Neural progenitor cell (in vitro differentiated cells): ENCODE measurements around the gene SULT1A3. TPM values are rescaled to one million over a fixed set of nuclear protein-coding genes. Genes with fewer than 3 reads are reported as not detected.
"Not testable (repeated sequence)": the region's sequence is repeated elsewhere in the genome, so short reads cannot be mapped to it uniquely, and the experiment has no call there.

Source experiments
- DNase-seq: peaks from one replicate; pipeline ENCODE4 v3.0.0-alpha.2; 2016; ENCODE audit warnings: low spot score
- H2AFZ ChIP-seq: fragments of 200-600 bp; sonication (generic); replicated peaks from 2 replicates; pipeline ENCODE4 v1.6.1; 2016; ENCODE audit warnings: antibody characterized with exemption
- H3F3A ChIP-seq: fragments of 200-600 bp; sonication (generic); 2 replicates; pipeline ENCODE4 v1.6.1; 2016; ENCODE audit warnings: antibody characterized with exemption, low read depth
- H3K27ac ChIP-seq: fragments of 200-600 bp; sonication (generic); 2 replicates; pipeline ENCODE4 v1.5.1; 2016; ENCODE audit warnings: mild to moderate bottlenecking
- H3K27me3 ChIP-seq: fragments of 200-600 bp; sonication (generic); 2 replicates; pipeline ENCODE4 v1.6.1; 2016; ENCODE audit warnings: mild to moderate bottlenecking, moderate library complexity
- H3K36me3 ChIP-seq: fragments of 200-600 bp; sonication (generic); 2 replicates; pipeline ENCODE4 v1.5.1; 2016
- H3K4me1 ChIP-seq: fragments of 200-600 bp; sonication (generic); 2 replicates; pipeline ENCODE4 v1.6.1; 2016; ENCODE audit warnings: mixed run types
- H3K4me2 ChIP-seq: fragments of 200-600 bp; sonication (generic); 2 replicates; pipeline ENCODE4 v1.6.1; 2016
- H3K4me3 ChIP-seq: fragments of 200-600 bp; sonication (generic); 2 replicates; pipeline ENCODE4 v1.5.1; 2016
- H3K79me2 ChIP-seq: fragments of 200-600 bp; sonication (generic); 2 replicates; pipeline ENCODE4 v1.6.1; 2016; ENCODE audit warnings: low read depth
- H3K9ac ChIP-seq: fragments of 200-600 bp; sonication (generic); 2 replicates; pipeline ENCODE4 v1.6.1; 2016
- H3K9me3 ChIP-seq: fragments of 200-600 bp; sonication (generic); 2 replicates; pipeline ENCODE4 v1.5.1; 2016; ENCODE audit warnings: low read depth
- H4K20me1 ChIP-seq: fragments of 200-600 bp; sonication (generic); 2 replicates; pipeline ENCODE4 v1.6.1; 2016; ENCODE audit warnings: low read depth
- H3K27ac Mint-ChIP-seq: 3 replicates; pipeline ENCODE4 v1.8.0; 2021; ENCODE audit warnings: mixed read lengths
- H3K27me3 Mint-ChIP-seq: 2 replicates; pipeline ENCODE4 v1.8.0; 2022; ENCODE audit warnings: low read depth, mild to moderate bottlenecking, inconsistent platforms, moderate library complexity, mixed read lengths; ENCODE audit not compliant: insufficient read depth
- H3K36me3 Mint-ChIP-seq: 3 replicates; pipeline ENCODE4 v1.8.0; 2021; ENCODE audit warnings: mixed read lengths
- H3K4me1 Mint-ChIP-seq: 3 replicates; pipeline ENCODE4 v1.8.0; 2021; ENCODE audit warnings: mixed read lengths
- H3K4me3 Mint-ChIP-seq: 3 replicates; pipeline ENCODE4 v1.8.0; 2021; ENCODE audit warnings: mild to moderate bottlenecking, moderate library complexity, mixed read lengths
- H3K9me3 Mint-ChIP-seq: 3 replicates; pipeline ENCODE4 v1.8.0; 2020; ENCODE audit warnings: mixed read lengths
- CTCF ChIP-seq: fragments of 200-600 bp; sonication (generic); IDR thresholded peaks from 2 replicates; pipeline ENCODE4 v1.5.1; 2017; ENCODE audit warnings: antibody characterized with exemption, mild to moderate bottlenecking
- EZH2 ChIP-seq: fragments of 200-600 bp; sonication (generic); IDR thresholded peaks from 2 replicates; pipeline ENCODE4 v1.6.1; 2017; ENCODE audit warnings: antibody characterized with exemption, mild to moderate bottlenecking, moderate library complexity
- EZH2phosphoT487 ChIP-seq: fragments of 200-600 bp; sonication (generic); IDR thresholded peaks from 2 replicates; pipeline ENCODE4 v1.6.1; 2017; ENCODE audit warnings: antibody characterized with exemption
- total RNA-seq: library from RNA; depleted of rRNA; stranded (reverse); fragments of >200 nt; gene quantifications from 2 replicates; pipeline ENCODE4 v1.2.3, GENCODE V29; 2015; ENCODE audit warnings: low replicate concordance

Gene SULT1A3
- 6.2 and 8.5 TPM in 2 replicates for total RNA-seq

- H3K4me1 Mint-ChIP-seq, H3K4me3 Mint-ChIP-seq, H3K9ac ChIP-seq, H3K79me2 ChIP-seq, H3K4me3 ChIP-seq, H3K36me3 ChIP-seq, H4K20me1 ChIP-seq, H3K4me1 ChIP-seq, H3K27me3 Mint-ChIP-seq, H3K36me3 Mint-ChIP-seq, H3K27ac ChIP-seq, H3K9me3 ChIP-seq, H3K4me2 ChIP-seq, H3K27me3 ChIP-seq, H3K27ac Mint-ChIP-seq, H3F3A ChIP-seq, H2AFZ ChIP-seq, DNase-seq, H3K9me3 Mint-ChIP-seq: not testable (repeated sequence)
These were observed at the start of gene SULT1A3 for GRCh38 chr16:30199049-30199448. Gene SULT1A3 (plus strand): TSS chr16:30199255. CDS start chr16:30200729, 1,474 bp downstream.

- H3F3A ChIP-seq, result no peaks in the 10 kb centered on the region
- no peaks in the 10 kb centered on the region for H3K36me3 ChIP-seq
- no peak for DNase-seq
- Mint-ChIP-seq H3K4me3 (no peak overlapping the region), H3K4me1 (no peaks in the 10 kb centered on the region), H3K27ac (no peak overlapping the region), H3K27me3 (peaks cover 10% of the 10 kb centered on the region), H3K9me3 (peaks cover 17% of the 10 kb centered on the region), H3K36me3 (peaks cover 2% of the 10 kb centered on the region)
- no peaks in the 10 kb centered on the region for H3K79me2 ChIP-seq
- no peaks in the 10 kb centered on the region for H3K27me3 ChIP-seq
- no peaks in the 10 kb centered on the region for H4K20me1 ChIP-seq
- H2AFZ ChIP-seq, result no peak overlapping the region
- no peak overlapping the region for H3K4me2 ChIP-seq
- no peaks in the 10 kb centered on the region for H3K4me1 ChIP-seq
- peaks cover 7% of the 10 kb centered on the region for H3K9me3 ChIP-seq
- no peak overlapping the region for H3K9ac ChIP-seq
- no peak overlapping the region for H3K27ac ChIP-seq
- H3K4me3 ChIP-seq, result no peak overlapping the region
- TF ChIP-seq EZH2 (no peak), CTCF (no peak), EZH2phosphoT487 (no peak)
These were observed 48.0 kb upstream of the SULT1A3 start for GRCh38 chr16:30151091-30151490.

GRCh38 chr16:30152517-30152916 lies 46.5 kb upstream of the SULT1A3 start:
- no peak overlapping the region for H3K4me2 ChIP-seq
- Mint-ChIP-seq H3K36me3 (peaks cover 2% of the 10 kb centered on the region), H3K9me3 (peaks cover 17% of the 10 kb centered on the region), H3K27ac (no peak overlapping the region), H3K4me1 (no peaks in the 10 kb centered on the region), H3K27me3 (peaks cover 8% of the 10 kb centered on the region), H3K4me3 (no peak overlapping the region)
- no peak for DNase-seq
- H3K27ac ChIP-seq, result no peak overlapping the region
- H3F3A ChIP-seq, result no peaks in the 10 kb centered on the region
- peaks cover 7% of the 10 kb centered on the region for H3K9me3 ChIP-seq
- TF ChIP-seq EZH2phosphoT487 (no peak), EZH2 (no peak), CTCF (no peak)
- H3K4me3 ChIP-seq, result no peak overlapping the region
- H3K36me3 ChIP-seq, result no peaks in the 10 kb centered on the region
- H3K27me3 ChIP-seq, result no peaks in the 10 kb centered on the region
- H3K4me1 ChIP-seq, result no peaks in the 10 kb centered on the region
- H3K9ac ChIP-seq, result no peak overlapping the region
- no peak overlapping the region for H2AFZ ChIP-seq
- H4K20me1 ChIP-seq, result no peaks in the 10 kb centered on the region
- no peaks in the 10 kb centered on the region for H3K79me2 ChIP-seq

- no peak for TF ChIP-seq EZH2phosphoT487
- TF ChIP-seq CTCF, result no peak
- no peak for TF ChIP-seq EZH2
- no peak overlapping the region for H3K27ac ChIP-seq
- Mint-ChIP-seq H3K27ac (no peak overlapping the region), H3K4me3 (no peak overlapping the region), H3K36me3 (no peaks in the 10 kb centered on the region), H3K4me1 (no peaks in the 10 kb centered on the region), H3K9me3 (peaks cover 10% of the 10 kb centered on the region), H3K27me3 (peaks cover 6% of the 10 kb centered on the region)
- no peak overlapping the region for H2AFZ ChIP-seq
- H4K20me1 ChIP-seq, result no peaks in the 10 kb centered on the region
- no peak overlapping the region for H3K4me3 ChIP-seq
- H3K9ac ChIP-seq, result no peak overlapping the region
- no peaks in the 10 kb centered on the region for H3K79me2 ChIP-seq
- H3K27me3 ChIP-seq, result no peaks in the 10 kb centered on the region
- no peak for DNase-seq
- H3K4me1 ChIP-seq, result no peaks in the 10 kb centered on the region
- H3F3A ChIP-seq, result no peaks in the 10 kb centered on the region
- no peaks in the 10 kb centered on the region for H3K36me3 ChIP-seq
- no peaks in the 10 kb centered on the region for H3K9me3 ChIP-seq
- no peak overlapping the region for H3K4me2 ChIP-seq
These were observed 43.9 kb upstream of the SULT1A3 start for GRCh38 chr16:30155188-30155587.
